Activated CD4-positive, alpha-beta T cell treated with anti-CD3 and anti-CD28 coated beads for 24 hours (primary cell): Measurements from ENCODE around the gene MEMO1.
"Not testable (repeated sequence)": the region's sequence is repeated elsewhere in the genome, so short reads cannot be mapped to it uniquely, and the experiment has no call there.

Experiments
- DNase-seq, 2 donors: peaks; one replicate each; pipeline ENCODE4 v3.0.0-alpha.2; 2020; ENCODE audit warnings: low read depth in 2 of 2

MEMO1 gene

GRCh38 chr2:31998731-31999383 lies 12.0 kb downstream of the MEMO1 start:
- no peak for DNase-seq

GRCh38 chr2:31997653-31998052 lies 13.2 kb downstream of the MEMO1 start:
- DNase-seq, result no peak

DNA sequence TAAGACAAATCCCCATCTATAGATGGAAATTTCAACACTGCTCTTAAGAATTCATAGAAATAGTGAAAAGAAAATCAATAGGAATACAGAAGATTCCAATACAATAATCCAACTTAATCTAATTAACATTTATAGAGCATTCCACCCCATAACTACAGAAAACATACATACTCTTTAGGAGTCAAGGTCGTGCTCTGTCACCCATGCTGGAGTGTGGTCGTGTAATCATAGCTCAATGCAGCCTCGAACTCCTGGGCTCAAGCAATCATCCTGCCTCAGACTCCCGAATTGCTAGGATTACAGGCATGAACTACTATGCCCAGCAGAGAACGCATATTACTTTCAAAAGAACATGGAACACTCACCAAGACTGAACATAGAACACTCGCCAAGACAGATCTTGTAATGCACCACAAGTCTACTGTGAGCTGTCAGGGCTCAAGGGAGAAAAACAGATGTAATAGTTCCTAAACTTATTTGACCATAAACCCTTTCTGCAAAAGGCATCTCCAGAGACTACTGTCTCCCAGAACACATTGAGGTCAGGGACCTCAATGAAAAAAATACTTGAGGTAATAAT lies 14.1 kb downstream of the MEMO1 start:
- no peak for DNase-seq

DNA sequence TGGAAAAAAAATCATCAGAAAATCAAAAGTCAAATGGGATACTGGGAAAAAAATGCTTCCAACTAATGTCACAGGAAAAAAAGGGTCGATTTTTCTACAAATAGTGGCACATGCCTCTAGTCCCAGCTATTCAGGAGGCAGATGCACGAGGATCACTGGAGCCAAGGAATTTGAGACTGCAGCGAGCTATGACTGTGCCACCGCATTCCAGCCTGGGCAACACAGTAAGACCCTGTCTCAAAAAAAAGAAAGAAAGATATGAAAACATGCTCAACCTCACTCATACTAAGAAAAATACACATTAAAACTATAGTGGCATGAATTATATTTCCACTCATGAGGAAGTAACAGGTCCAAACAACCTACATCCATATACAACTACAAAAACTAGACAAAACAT lies 17.9 kb downstream of the MEMO1 start:
- DNase-seq, result no peak

GRCh38 chr2:31992025-31992579 lies 18.7 kb downstream of the MEMO1 start:
- DNase-seq, result no peak

DNA sequence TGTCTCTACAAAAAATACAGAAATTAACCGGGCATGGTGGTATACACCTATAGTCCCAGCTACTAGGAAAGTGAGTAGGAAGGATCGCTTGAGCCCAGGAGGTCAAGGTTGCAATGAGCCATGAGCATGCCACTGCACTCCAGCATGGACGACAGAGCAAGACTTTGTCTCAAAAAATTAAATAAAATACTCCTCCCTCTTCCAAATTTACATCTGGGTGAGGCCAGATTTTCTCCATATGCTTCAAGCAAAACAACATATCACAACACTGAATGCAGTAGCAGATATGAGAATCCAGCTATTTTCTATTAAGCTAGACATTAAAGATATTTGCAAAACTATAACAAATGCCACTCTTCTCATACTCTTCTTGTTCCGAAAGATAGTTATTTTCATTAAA lies 20.9 kb downstream of the MEMO1 start:
- no peak for DNase-seq

DNA sequence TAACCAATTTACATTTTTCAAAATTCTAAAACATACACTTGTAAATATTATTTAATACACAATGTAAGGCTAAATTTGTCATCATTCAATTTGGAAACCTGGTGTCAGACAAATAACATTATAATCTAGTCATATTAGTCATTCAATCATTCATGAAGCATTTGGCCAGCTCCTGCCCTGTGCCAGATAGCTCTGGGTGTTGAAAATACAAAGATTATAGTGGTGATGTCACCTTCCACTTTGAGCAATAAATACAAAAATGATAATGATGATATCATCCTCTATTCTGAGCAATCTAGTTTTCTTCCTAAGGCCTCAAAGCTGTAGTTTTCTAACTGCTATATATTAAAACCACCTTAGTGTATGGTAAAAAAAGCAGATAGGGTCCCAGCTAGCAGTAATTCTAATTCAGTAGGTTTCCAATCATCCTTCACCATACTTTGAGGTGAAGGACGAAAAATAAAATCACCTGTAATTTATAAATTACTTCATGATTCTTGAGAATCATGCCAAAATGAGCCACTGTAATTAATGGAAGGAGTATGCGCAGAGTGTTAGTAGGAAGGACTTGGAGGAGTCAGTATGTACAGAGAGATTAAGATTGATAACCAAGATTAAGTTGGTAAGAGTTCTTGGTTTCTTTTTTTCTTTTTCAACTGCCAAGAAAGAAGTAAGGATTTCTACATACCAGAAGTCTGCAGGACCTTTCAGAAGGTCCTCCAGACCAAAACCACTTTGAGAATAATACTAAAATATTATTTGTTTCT lies 23.2 kb downstream of the MEMO1 start:
- no peak for DNase-seq

- DNase-seq, result no peak
Observed at GRCh38 chr2:31986906-31987305, 23.9 kb downstream of the MEMO1 start.

- no peak for DNase-seq
Observed at GRCh38 chr2:31983762-31984467, 26.9 kb downstream of the MEMO1 start.

- no peak for DNase-seq
Observed at GRCh38 chr2:31980674-31981356, 30.0 kb downstream of the MEMO1 start.

GRCh38 chr2:31979956-31980355 lies 30.9 kb downstream of the MEMO1 start:
- no peak for DNase-seq

DNA sequence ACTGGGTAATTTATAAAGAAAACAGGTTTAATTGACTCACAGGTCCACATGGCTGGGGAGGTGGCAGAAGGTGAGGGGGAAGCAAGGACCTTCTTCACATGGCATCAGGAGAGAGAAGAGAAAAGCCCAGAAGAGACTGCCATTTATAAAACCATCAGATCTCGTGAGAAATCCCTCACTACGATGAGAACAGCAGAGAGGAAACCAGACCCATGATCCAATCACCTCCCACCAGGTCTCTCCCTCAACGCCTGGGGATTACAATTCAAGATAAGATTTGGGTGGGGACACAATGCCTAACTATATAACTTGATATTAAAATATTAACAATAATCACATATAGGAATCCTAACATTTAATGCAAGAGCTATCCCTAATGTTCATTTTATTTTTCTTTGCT lies 31.8 kb downstream of the MEMO1 start:
- no peak for DNase-seq

GRCh38 chr2:31978436-31978835 lies 32.4 kb downstream of the MEMO1 start:
- DNase-seq, result no peak

DNA sequence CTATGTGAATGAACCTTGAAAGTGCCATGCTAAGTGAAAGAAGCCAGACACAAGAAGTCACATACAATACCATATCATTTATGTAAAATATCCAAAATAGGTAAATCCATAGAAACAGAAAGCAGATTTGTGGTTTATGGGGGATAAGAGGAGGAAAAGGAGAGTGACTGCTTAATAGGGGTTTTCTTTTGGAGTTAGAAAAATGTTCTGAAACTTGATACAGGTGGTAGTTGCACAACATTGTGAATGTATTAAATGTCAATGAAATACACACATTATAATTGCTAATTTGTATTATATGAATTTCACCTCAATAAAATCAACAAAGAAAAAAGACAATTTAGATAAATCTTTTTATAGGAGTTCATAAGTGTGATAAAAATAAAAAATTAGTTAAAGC lies 37.1 kb downstream of the MEMO1 start:
- DNase-seq, result no peak

DNA sequence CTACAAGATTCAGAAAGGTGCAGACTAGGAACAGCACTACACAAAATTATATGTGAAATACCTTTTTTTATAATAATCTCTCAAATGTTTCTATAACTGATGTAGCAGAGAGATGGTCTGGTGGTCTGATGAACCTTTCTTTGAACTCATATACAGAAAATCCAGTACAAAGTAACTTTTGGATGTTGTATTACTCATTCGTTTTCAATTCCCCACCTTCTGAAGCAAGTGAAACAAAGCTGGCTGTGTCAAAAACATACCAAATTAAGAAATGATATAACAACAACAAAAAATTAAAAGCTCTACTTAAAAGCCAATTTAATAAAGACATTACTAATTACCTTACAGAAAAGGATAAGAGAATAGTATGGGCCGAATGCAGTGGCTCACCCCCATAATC lies 38.7 kb downstream of the MEMO1 start:
- no peak for DNase-seq

- no peak for DNase-seq
Observed at GRCh38 chr2:31969178-31969577, 41.6 kb downstream of the MEMO1 start.

DNA sequence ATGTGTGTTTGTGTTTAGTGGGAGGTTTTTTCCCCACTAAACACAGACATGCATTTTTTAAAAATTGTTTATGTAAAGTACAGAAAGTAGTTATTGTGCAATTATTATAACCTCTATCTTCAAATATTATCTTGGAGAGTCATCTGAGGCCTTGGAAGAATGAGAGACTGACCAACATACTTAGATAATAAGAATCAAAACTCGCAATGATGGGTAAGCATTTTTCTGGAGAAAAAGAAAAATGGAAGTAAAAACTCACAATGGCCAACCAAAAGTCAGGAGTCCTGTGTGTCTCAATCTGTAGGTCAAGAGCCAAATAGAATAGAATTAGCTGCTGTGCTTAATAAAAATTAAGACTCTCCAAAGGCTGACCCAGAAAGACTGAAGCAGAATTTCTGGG lies 43.0 kb downstream of the MEMO1 start:
- DNase-seq, result no peak

DNA sequence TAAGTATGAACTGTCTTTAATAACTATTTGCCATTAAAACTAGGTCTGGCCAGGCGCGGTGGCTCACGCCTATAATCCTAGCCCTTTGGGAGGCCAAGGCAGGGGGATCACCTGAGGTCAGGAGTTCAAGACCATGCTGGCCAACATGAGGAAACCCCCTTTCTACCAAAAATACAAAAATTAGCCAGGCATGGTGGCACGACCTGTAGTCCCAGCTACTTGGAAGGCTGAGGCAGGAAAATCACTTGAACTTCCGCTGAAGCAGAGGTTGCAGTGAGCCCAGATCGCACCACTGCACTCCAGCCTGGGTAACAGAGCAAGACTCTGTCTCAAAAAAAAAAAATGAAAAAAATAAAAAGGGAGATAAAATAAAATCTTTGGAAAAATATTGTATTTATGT lies 44.4 kb downstream of the MEMO1 start:
- DNase-seq, result not testable (repeated sequence)

- no peak for DNase-seq
Observed at GRCh38 chr2:31965094-31965493, 45.7 kb downstream of the MEMO1 start.

- DNase-seq, result peak in 1 of 2 donors; percentile 23
Observed at GRCh38 chr2:31962757-31963361, 47.9 kb downstream of the MEMO1 start.

- DNase-seq, result no peak
Observed at GRCh38 chr2:31958140-31958717, 52.6 kb downstream of the MEMO1 start.
